ENCODE results near the gene MTUS2. TPM values are rescaled to one million over a fixed set of nuclear protein-coding genes. Genes with fewer than 3 reads are reported as not detected.

Gene MTUS2
- total and polyA plus RNA-seq, 2 of the 8 experiments (the other 6 are each of a cell fraction or from before 2014, with no cell fraction given) = 0.18 to 0.80 TPM

DNA sequence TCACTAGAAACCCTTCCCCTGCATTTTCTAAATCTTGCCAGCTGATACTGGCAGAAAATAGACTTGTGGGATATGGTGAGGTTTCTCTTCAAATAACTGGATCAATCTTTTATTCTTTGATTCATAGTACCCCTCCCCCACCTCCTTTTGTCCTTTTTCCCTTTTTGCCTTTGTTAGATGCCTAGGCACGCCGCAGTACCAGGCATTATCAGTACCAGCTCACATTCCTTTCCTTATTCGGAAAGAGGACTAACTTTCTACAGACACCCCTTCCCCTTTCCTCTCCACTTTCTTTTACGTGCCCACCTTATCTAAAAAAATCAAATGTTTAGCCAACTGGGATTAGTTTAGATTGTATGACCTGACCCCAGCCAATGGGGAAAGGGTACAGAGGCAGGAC is 226.4 kb downstream of the MTUS2 start:
- H3K9ac ChIP-seq (replicated peaks in 1 of 4; ENCODE audit: extremely low read depth in 1 of 4, low read depth in 3 of 4, low read length in 3 of 4) = no peak overlapping the region

More for the DNA sequence above, 226.4 kb downstream of the MTUS2 start:
- Histone ChIP-seq H3K4me2 (ENCODE audit: insufficient read depth in 1 of 2, low read depth in 2 of 2, low read length in 2 of 2) (0 out of 4 replicates have a peak overlapping the region, but pooled peaks of 1 of the 2 experiments have one; percentile 10), H4K20me1 (replicated peaks in 1 of 2; ENCODE audit: control insufficient read depth in 1 of 2, insufficient read depth in 2 of 2, low read length in 2 of 2) (no peaks in the 10 kb centered on the region), H4K91ac (replicated peaks; ENCODE audit: insufficient read length, low read length) (no peak overlapping the region), H3K27ac (ENCODE audit: low read depth, low read length) (peak overlapping the region; percentile 4; the same call in 1 of the 2 replicates), H3K4me1 (replicated peaks in 1 of 4; ENCODE audit: control insufficient read depth in 3 of 4, insufficient read depth in 4 of 4, low read length in 3 of 4) (peaks cover 0 to 4% (median 2%) of the 10 kb centered on the region in 4 experiments; a peak in 2 of 7 replicates), H3K9me3 (ENCODE audit: insufficient read depth in 2 of 2, low read depth in 1 of 2, low read length in 1 of 2) (peaks cover 9 to 11% of the 10 kb centered on the region in 2 experiments), H3K14ac (ENCODE audit: insufficient read length) (no peak overlapping the region), H3K23ac (ENCODE audit: insufficient read length) (no peak overlapping the region), H3K79me1 (ENCODE audit: low read depth, low read length) (no peaks in the 10 kb centered on the region), H2BK120ac (replicated peaks; ENCODE audit: low read depth, low read length) (no peak overlapping the region), H3K27me3 (replicated peaks in 1 of 4; ENCODE audit: control insufficient read depth in 3 of 4, extremely low read depth in 1 of 4, insufficient read depth in 3 of 4, low read length in 3 of 4) (no peaks in the 10 kb centered on the region), H3K79me2 (ENCODE audit: control insufficient read depth in 1 of 2, insufficient read depth in 2 of 2, low read length in 2 of 2) (no peaks in the 10 kb centered on the region), H3K4me3 (ENCODE audit: extremely low read depth in 1 of 4, insufficient read depth in 2 of 4, low read depth in 3 of 4, low read length in 4 of 4) (no peak overlapping the region), H2BK20ac (ENCODE audit: low read length) (no peak overlapping the region), H3K36me3 (ENCODE audit: control insufficient read depth in 2 of 4, insufficient read depth in 4 of 4, low read length in 3 of 4) (no peaks in the 10 kb centered on the region), H2AFZ (ENCODE audit: low read length) (peak overlapping the region; percentile 30), H3K23me2 (ENCODE audit: low read depth, low read length) (no peaks in the 10 kb centered on the region), H3K4ac (replicated peaks; ENCODE audit: insufficient read length, low read depth, low read length) (no peak overlapping the region), H2BK12ac (ENCODE audit: low read depth, low read length) (peak overlapping the region; percentile 80; the same call in 1 of the 2 replicates), H4K5ac (ENCODE audit: insufficient read length, low read depth, low read length) (no peak overlapping the region), H4K8ac (ENCODE audit: extremely low read depth, insufficient read depth, low read length) (no peak overlapping the region), H3K56ac (replicated peaks; ENCODE audit: insufficient read length, low read depth, low read length) (no peak overlapping the region), H2AK5ac (ENCODE audit: low read depth, low read length) (no peak overlapping the region), H3K18ac (ENCODE audit: extremely low read depth, low read length) (no peak overlapping the region), H2BK5ac (ENCODE audit: low read depth, low read length) (no peak overlapping the region), H2BK15ac (ENCODE audit: low read length) (no peak overlapping the region)
- POLR2A ChIA-PET (ENCODE audit: partially characterized antibody) = no interaction called here
- DNase-seq (ENCODE audit: low read depth in 1 of 2, low spot score in 2 of 2) (no peak), FAIRE-seq (no peak)
- WGBS, 2 experiments (ENCODE audit: extremely low coverage in 1 of 2, insufficient coverage in 1 of 2, insufficient read length in 1 of 2, insufficient replicate concordance in 2 of 2, low coverage in 1 of 2, low lambda C conversion rate in 2 of 2, missing lambda C conversion rate in 1 of 2) = 27% methylated on average over 3 of the region's 4 CpGs; no CpG with 5 or more reads in 1 of the 2 experiments
- TF ChIP-seq SRF (IDR thresholded peaks at IDR 0.05; ENCODE audit: low read depth, low read length) = peak; percentile 62; the same call in 1 of the 2 replicates
- TF ChIP-seq NRF1 (IDR thresholded peaks at IDR 0.05; ENCODE audit: low read depth, low read length) = no peak
- CTCF ChIA-PET (ENCODE audit: partially characterized antibody) = no interaction called here
